Uterus (tissue), 2 donors: ENCODE data around the gene XYLT2.
"Not testable (repeated sequence)": the region's sequence is repeated elsewhere in the genome, so short reads cannot be mapped to it uniquely, and the experiment has no call there.

ENCODE experiments used
- CTCF ChIP-seq, 4 experiments: fragments of 200-600 bp in 2 of 4; fragments of 450-650 bp in 2 of 4; sonication (generic) in 2 of 4; IDR thresholded peaks; one replicate each; pipeline ENCODE4 v1.5.1; 2016 to 2019; ENCODE audit warnings: antibody characterized with exemption in 4 of 4, mild to moderate bottlenecking in 2 of 4, moderate library complexity in 1 of 4
- POLR2A ChIP-seq, 2 donors: fragments of 450-650 bp; IDR thresholded peaks; one replicate each; pipeline ENCODE4 v1.6.1; 2016; ENCODE audit warnings: antibody characterized with exemption in 2 of 2, mild to moderate bottlenecking in 1 of 2, moderate library complexity in 1 of 2

DNA sequence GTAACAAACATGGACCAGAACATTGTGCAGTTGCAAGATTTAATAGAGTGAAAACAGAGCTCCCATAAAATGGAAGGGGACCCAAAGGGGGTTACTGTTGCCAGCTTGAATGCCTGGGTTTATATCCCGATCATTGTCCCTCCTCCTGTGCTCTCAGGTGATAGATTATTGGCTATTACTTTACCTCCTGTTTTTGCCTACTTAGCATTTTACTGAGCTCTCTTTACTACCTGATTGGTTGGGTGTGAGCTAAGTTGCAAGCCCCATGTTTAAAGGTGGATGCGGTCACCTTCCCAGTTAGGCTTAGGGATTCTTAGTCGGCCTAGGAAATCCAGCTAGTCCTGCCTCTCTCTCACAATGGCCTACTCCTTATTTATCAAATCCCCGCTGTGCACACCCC, 59.4 kb downstream of the XYLT2 start:
- TF ChIP-seq CTCF, POLR2A (IDR thresholded peaks at IDR 0.05): not testable (repeated sequence)
